ENCODE results near the gene NATD1. TPM values are rescaled to one million over a fixed set of nuclear protein-coding genes. Genes with fewer than 3 reads are reported as not detected.

NATD1 gene
- polyA plus RNA-seq, 2 of the 4 experiments (the other 2 are of a cell fraction) = 1.1 to 1.6 TPM

DNA sequence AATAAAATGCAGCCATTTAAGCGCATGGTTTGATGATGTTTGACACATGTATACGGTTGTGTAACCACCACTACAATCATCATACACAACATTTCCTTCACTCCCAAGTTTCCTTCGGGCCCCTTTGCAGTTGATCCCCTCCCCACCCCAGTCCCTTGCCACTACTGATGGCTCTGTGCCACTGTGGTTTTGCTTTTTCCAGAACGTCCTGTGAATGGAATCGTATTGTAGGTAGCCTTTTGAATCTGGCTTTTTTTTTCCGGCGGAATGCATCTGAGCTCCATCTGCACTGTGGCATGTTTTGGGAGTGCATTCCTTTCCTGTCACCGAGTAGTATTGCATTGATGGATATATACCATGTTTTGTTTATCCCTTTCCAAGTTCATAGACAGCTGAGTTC, 16.2 kb upstream of the NATD1 start:
- Histone ChIP-seq H3K4me1 (no peaks in the 10 kb centered on the region), H3K4me3 (no peak overlapping the region), H3K4me2 (no peak overlapping the region), H3K27ac (no peak overlapping the region), H3K9me3 (no peaks in the 10 kb centered on the region)
- ATAC-seq = no peak
- CTCF ChIA-PET = interaction anchor here (1.5 to 1.6 kb wide), 3 partner anchors 10 to 242 kb away, joined by 4 to 8 read pairs (median 4); no protein-coding TSS in a partner anchor
- 62% methylated on average over 8 of the region's 8 CpGs for WGBS (ENCODE audit: missing lambda C conversion rate)
- TF ChIP-seq RAD21 (conservative IDR thresholded peaks at IDR 0.05 in 1 of 2, IDR thresholded peaks at IDR 0.05 in 1 of 2) (no peak), ZFP36 (IDR thresholded peaks at IDR 0.05; ENCODE audit: borderline replicate concordance, partially characterized antibody) (no peak), RNF2 (IDR thresholded peaks at IDR 0.05; ENCODE audit: borderline replicate concordance, low read depth) (no peak), ESRRA (IDR thresholded peaks at IDR 0.05; ENCODE audit: borderline replicate concordance, low read length) (no peak), BHLHE40 (IDR thresholded peaks at IDR 0.05; ENCODE audit: low read depth, low read length) (no peak), NFE2L2 (conservative IDR thresholded peaks at IDR 0.05; ENCODE audit: low read length) (no peak), ZSCAN20 (CRISPR knock-in tag; IDR thresholded peaks at IDR 0.05) (no peak), NR3C1 (IDR thresholded peaks at IDR 0.05) (no peak), HEYL (CRISPR knock-in tag; IDR thresholded peaks at IDR 0.05) (no peak), MAFK (IDR thresholded peaks at IDR 0.05; ENCODE audit: partially characterized antibody) (no peak), ZNF302 (CRISPR knock-in tag; IDR thresholded peaks at IDR 0.05) (no peak), CBX2 (IDR thresholded peaks at IDR 0.05; ENCODE audit: borderline replicate concordance, low read depth) (no peak), KDM5A (IDR thresholded peaks at IDR 0.05) (no peak), HDAC2 (IDR thresholded peaks at IDR 0.05) (no peak)
- TF ChIP-seq, protein P1, sequence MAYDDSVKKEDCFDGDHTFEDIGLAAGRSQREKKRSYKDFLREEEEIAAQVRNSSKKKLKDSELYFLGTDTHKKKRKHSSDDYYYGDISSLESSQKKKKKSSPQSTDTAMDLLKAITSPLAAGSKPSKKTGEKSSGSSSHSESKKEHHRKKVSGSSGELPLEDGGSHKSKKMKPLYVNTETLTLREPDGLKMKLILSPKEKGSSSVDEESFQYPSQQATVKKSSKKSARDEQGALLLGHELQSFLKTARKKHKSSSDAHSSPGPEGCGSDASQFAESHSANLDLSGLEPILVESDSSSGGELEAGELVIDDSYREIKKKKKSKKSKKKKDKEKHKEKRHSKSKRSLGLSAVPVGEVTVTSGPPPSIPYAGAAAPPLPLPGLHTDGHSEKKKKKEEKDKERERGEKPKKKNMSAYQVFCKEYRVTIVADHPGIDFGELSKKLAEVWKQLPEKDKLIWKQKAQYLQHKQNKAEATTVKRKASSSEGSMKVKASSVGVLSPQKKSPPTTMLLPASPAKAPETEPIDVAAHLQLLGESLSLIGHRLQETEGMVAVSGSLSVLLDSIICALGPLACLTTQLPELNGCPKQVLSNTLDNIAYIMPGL (CRISPR knock-in tag; IDR thresholded peaks at IDR 0.05; ENCODE audit: borderline replicate concordance) = no peak
- DNase-seq (ENCODE audit: low read depth in 1 of 2, low spot score in 1 of 2) = no peak
- POLR2A ChIA-PET = no interaction called here
- FAIRE-seq = no peak

DNA sequence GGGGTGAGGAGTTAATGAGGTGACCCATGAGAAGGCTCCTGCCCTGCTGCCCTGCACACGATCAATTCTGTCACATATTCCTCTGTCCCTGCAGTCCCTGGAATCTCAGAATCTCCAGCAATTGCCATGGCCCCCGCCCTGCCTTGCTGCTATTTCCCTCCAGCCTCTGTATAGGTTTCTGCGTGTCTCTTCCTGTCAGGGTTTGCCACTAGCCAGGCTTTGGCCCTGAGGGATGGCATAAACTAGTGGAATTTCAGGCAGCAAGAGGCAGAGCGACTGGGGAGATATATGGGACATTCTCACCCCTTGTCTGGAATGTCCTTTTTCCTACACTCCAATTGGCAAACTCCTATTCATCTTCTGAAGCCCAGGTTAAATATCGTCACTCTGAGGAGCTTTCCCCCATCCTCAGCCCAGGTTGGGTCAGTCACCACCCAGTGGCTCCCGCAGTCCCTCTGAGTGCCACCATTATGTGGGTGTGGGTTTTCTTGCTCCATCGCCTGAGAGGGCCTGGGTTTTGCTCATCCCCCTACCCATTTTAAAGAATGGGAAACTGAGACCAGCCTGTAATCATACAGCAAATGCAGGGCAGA, 15.5 kb upstream of the NATD1 start:
- no peak overlapping the region for H3K4me3 ChIP-seq
- H3K27ac ChIP-seq = no peak overlapping the region
- CTCF ChIA-PET = interaction anchor here (1.4 to 1.6 kb wide), 3 partner anchors 11 to 243 kb away, joined by 3 to 8 read pairs (median 4); no protein-coding TSS in a partner anchor
- no peak for DNase-seq (ENCODE audit: low read depth in 1 of 2, low spot score in 1 of 2)
- FAIRE-seq = no peak
- H3K4me2 ChIP-seq = no peak overlapping the region
- no peaks in the 10 kb centered on the region; the same call in 2 of the 3 replicates for H3K4me1 ChIP-seq
- POLR2A ChIA-PET = no interaction called here
- ATAC-seq = no peak; a peak in 1 of 6 replicates
- TF ChIP-seq RCOR1 (IDR thresholded peaks at IDR 0.05; ENCODE audit: low read depth, low read length) (no peak), NFE2L2 (conservative IDR thresholded peaks at IDR 0.05; ENCODE audit: low read length) (no peak)
- WGBS (ENCODE audit: missing lambda C conversion rate) = 79% methylated on average over 6 of the region's 7 CpGs
- H3K9me3 ChIP-seq = no peaks in the 10 kb centered on the region

DNA sequence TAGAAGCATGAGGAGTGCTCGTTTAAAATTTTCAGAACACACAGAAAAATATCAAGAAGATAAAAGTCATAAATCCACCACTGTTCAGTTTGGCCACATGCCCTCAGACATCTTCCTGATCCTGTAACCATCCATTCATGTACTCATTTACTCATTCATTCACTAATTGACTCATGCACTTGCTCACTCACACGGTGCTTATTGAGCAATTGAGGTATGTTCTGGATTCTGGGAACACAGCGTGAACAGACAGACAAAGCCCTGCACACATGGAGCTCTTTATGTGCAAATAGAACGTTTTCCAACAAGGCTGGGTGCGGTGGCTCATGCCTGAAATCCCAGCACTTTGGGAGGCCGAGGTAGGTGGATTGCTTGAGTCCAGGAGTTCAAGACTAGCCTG, 10.2 kb upstream of the NATD1 start:
- WGBS (ENCODE audit: missing lambda C conversion rate) = 39% methylated on average over 6 of the region's 6 CpGs
- TF ChIP-seq FOSL2 (IDR thresholded peaks at IDR 0.05) (no peak), FOSL2 (CRISPR knock-in tag; IDR thresholded peaks at IDR 0.05) (peak; percentile 32), NR3C1 (IDR thresholded peaks at IDR 0.05) (no peak)
- POLR2A ChIA-PET = no interaction called here
- Histone ChIP-seq H3K9me3 (no peaks in the 10 kb centered on the region), H3K4me3 (no peak overlapping the region), H3K4me1 (no peaks in the 10 kb centered on the region; the same call in 2 of the 3 replicates), H3K27ac (no peak overlapping the region; a peak in 1 of 6 replicates), H3K4me2 (no peak overlapping the region)
- CTCF ChIA-PET = interaction anchor here (1.2 to 5.5 kb wide), 2 partner anchors 10 to 16 kb away, joined by 3 to 35 read pairs; partner anchors contain the start of gene NATD1
- ATAC-seq = no peak
- DNase-seq (ENCODE audit: low read depth in 1 of 2, low spot score in 1 of 2) = no peak
- FAIRE-seq = no peak

All from A549 (cell line).